Muscle layer of duodenum (tissue), 2 donors: ENCODE data around the gene SEC24C.
A peak's percentile ranks its signal among the peaks of the same experiment; 100 is the strongest.
"Not testable (repeated sequence)": the region's sequence is repeated elsewhere in the genome, so short reads cannot be mapped to it uniquely, and the experiment has no call there.

Experiments
- H3K27ac ChIP-seq: one replicate; pipeline ENCODE4 v1.7.0; 2013; ENCODE audit warnings: mild to moderate bottlenecking, low read length
- H3K27me3 ChIP-seq: one replicate; pipeline ENCODE4 v1.7.0; 2013; ENCODE audit warnings: low read depth, mild to moderate bottlenecking, control low read depth, low read length
- H3K36me3 ChIP-seq, 2 donors: one replicate each; pipeline ENCODE4 v1.7.0; 2013; ENCODE audit warnings: low read length in 2 of 2, control low read depth in 1 of 2, mild to moderate bottlenecking in 1 of 2; ENCODE audit not compliant: insufficient read depth in 2 of 2, control insufficient read depth in 1 of 2
- H3K4me1 ChIP-seq, 2 donors: one replicate each; pipeline ENCODE4 v1.7.0; 2013; ENCODE audit warnings: low read length in 2 of 2, mild to moderate bottlenecking in 2 of 2, control low read depth in 1 of 2, moderate library complexity in 1 of 2; ENCODE audit not compliant: insufficient read depth in 2 of 2, control insufficient read depth in 1 of 2
- H3K4me3 ChIP-seq, 2 donors: one replicate each; pipeline ENCODE4 v1.7.0; 2013; ENCODE audit warnings: low read length in 2 of 2, low read depth in 1 of 2, mild to moderate bottlenecking in 1 of 2
- H3K9me3 ChIP-seq, 2 donors: one replicate each; pipeline ENCODE4 v1.7.0; 2013; ENCODE audit warnings: low read length in 2 of 2, control low read depth in 1 of 2, mild to moderate bottlenecking in 1 of 2; ENCODE audit not compliant: control insufficient read depth in 1 of 2
- donor health status: healthy.

Gene SEC24C

GRCh38 chr10:73732931-73733623 is 11.1 kb upstream of the SEC24C start:
- Histone ChIP-seq H3K4me1 (peaks cover 0 to 33% of the 10 kb centered on the region in 2 donors), H3K9me3 (no peaks in the 10 kb centered on the region), H3K27me3 (no peaks in the 10 kb centered on the region), H3K36me3 (peaks cover 0 to 23% of the 10 kb centered on the region in 2 donors), H3K4me3 (no peak overlapping the region), H3K27ac (no peak overlapping the region)

DNA sequence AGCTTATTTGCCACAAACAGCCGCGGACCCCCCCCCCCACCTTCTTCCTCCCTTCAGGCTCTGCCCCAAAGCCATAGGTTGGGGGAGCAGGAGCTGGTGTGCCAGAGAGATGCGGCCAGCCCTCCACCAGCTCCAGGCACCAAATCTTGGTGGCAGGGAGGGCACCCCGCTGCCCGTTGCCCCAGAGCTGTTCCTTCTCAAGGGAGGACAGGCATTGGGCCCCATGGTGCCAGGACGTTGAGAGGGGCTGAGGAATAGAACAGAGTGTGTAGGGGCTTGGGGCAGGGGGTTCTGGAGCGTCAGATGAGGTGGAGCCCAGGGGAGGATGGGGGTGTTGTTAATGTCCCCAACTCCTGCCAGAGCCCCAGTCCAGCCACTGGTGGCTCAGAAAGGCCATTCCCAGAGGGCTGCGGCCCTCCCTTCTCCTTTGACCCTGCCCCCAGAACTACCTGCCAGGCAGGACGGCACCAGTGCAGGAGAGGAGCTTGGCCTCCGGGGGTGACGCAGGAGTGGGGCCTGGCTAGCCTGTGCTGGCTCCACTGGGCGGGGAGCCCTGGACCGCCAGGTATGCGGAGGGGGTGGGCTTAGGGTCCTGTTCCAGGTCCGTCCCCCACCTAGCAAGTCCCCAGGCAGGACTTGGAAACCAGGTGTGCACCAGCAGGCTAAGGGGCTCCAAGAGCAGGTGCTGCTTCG is 10.0 kb upstream of the SEC24C start:
- H3K9me3 ChIP-seq: no peaks in the 10 kb centered on the region
- H3K27me3 ChIP-seq: no peaks in the 10 kb centered on the region
- peaks cover 0 to 33% of the 10 kb centered on the region in 2 donors for H3K4me1 ChIP-seq
- no peak overlapping the region for H3K4me3 ChIP-seq
- H3K36me3 ChIP-seq: peaks cover 0 to 23% of the 10 kb centered on the region in 2 donors
- no peak overlapping the region for H3K27ac ChIP-seq

DNA sequence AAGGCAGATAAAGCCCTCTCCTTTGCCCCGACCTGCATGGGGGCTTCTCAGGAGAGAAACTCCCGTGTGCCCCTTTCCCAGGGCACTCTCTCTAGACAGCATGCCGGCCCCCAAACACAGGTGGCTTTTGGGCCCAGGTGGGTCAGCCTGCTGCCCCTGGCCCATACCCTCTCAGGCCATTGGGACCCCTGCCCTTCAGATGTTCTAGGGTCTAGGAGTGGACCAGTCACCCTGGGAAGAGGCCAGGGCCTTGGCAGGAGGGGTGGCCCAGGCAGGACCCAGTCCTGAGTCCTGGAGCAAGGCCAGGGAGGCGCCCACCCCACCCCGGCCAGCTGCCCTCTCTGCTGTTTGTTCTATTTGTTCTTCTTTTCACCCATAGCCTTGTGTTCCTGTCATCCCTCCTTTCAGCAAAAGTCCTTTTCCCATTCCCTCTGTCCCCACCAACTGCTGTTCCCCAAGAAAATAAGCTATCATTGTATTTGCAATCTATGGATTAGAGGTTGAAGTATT is 9.3 kb upstream of the SEC24C start:
- H3K27me3 ChIP-seq: no peaks in the 10 kb centered on the region
- no peak overlapping the region for H3K4me3 ChIP-seq
- H3K27ac ChIP-seq: no peak overlapping the region
- no peaks in the 10 kb centered on the region for H3K9me3 ChIP-seq
- H3K4me1 ChIP-seq: peaks cover 0 to 29% of the 10 kb centered on the region in 2 donors
- H3K36me3 ChIP-seq: peaks cover 0 to 23% of the 10 kb centered on the region in 2 donors

DNA sequence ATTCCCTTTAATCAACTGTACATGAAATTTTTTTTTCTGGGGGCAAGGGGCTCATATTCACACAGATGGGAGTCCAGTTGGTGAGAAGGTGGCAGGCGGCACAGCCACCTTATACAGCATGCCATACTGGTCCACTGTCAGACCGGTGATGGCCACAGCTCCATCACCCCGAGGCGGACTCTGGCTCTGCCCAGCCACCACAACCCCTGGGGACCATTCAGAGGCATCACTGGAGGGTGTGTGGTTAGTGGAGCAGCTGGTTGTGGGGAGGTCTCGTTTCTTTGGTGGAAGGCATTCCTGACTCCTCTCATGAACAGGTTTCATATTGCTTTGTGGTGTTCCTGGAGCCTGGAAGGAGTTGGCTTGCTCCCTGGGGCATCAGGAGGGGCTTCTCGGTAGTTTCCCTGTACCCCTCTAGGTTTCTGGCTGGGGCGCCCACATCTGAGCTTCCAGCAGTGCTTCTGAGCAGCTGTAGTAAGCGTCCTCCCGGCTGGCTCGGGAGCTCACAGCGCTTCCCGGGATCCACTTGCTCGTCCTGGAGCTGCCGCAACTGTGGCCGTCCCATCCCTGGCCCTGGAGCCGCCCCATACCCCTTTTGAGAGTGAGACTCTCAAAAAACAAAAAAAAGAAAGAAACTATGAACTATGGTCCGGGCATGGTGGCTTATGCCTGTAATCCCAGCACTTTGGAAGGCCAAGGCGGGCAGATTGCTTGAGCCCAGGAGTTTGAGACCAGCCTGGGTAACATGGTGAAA is 3.5 kb upstream of the SEC24C start:
- not testable (repeated sequence) for H3K4me3 ChIP-seq, H3K36me3 ChIP-seq, H3K27ac ChIP-seq, H3K27me3 ChIP-seq, H3K9me3 ChIP-seq
- peaks cover 13 to 19% of the 10 kb centered on the region in 2 donors for H3K4me1 ChIP-seq

GRCh38 chr10:73742454-73742734 is 1.8 kb upstream of the SEC24C start:
- Histone ChIP-seq H3K27ac (no peak overlapping the region), H3K4me1 (peaks cover 17 to 25% of the 10 kb centered on the region in 2 donors), H3K4me3 (no peak overlapping the region), H3K27me3 (no peaks in the 10 kb centered on the region), H3K36me3 (peaks cover 3 to 5% of the 10 kb centered on the region in 2 donors), H3K9me3 (no peaks in the 10 kb centered on the region)

GRCh38 chr10:73743327-73743904 is 756 bp upstream of the SEC24C start:
- peak overlapping the region; percentile 89 to 97 for H3K4me3 ChIP-seq
- peaks cover 17 to 25% of the 10 kb centered on the region in 2 donors for H3K4me1 ChIP-seq
- no peaks in the 10 kb centered on the region for H3K27me3 ChIP-seq
- H3K36me3 ChIP-seq: peaks cover 3 to 7% of the 10 kb centered on the region in 2 donors
- H3K27ac ChIP-seq: peak overlapping the region; percentile 99
- H3K9me3 ChIP-seq: no peaks in the 10 kb centered on the region

- no peaks in the 10 kb centered on the region for H3K9me3 ChIP-seq
- peaks cover 8 to 16% of the 10 kb centered on the region in 2 donors for H3K36me3 ChIP-seq
- peak overlapping the region; percentile 89 to 97 for H3K4me3 ChIP-seq
- H3K4me1 ChIP-seq: peaks cover 17 to 34% of the 10 kb centered on the region in 2 donors
- no peaks in the 10 kb centered on the region for H3K27me3 ChIP-seq
- H3K27ac ChIP-seq: peak overlapping the region; percentile 99
These were observed 448 bp downstream of the SEC24C start for GRCh38 chr10:73744664-73744975.

GRCh38 chr10:73746721-73747120 is 2.5 kb downstream of the SEC24C start:
- no peak overlapping the region for H3K4me3 ChIP-seq
- no peaks in the 10 kb centered on the region for H3K9me3 ChIP-seq
- peaks cover 26 to 33% of the 10 kb centered on the region in 2 donors for H3K36me3 ChIP-seq
- no peak overlapping the region for H3K27ac ChIP-seq
- no peaks in the 10 kb centered on the region for H3K27me3 ChIP-seq
- peaks cover 17 to 42% of the 10 kb centered on the region in 2 donors for H3K4me1 ChIP-seq

GRCh38 chr10:73750819-73751218 is 6.6 kb downstream of the SEC24C start:
- Histone ChIP-seq H3K27ac (no peak overlapping the region), H3K9me3 (no peaks in the 10 kb centered on the region), H3K27me3 (no peaks in the 10 kb centered on the region), H3K36me3 (peaks cover 46 to 67% of the 10 kb centered on the region in 2 donors), H3K4me3 (no peak overlapping the region), H3K4me1 (peaks cover 5 to 23% of the 10 kb centered on the region in 2 donors)

GRCh38 chr10:73756183-73756582 is 12.0 kb downstream of the SEC24C start:
- peaks cover 45 to 63% of the 10 kb centered on the region in 2 donors for H3K36me3 ChIP-seq
- no peak overlapping the region for H3K27ac ChIP-seq
- no peaks in the 10 kb centered on the region for H3K27me3 ChIP-seq
- no peaks in the 10 kb centered on the region for H3K4me1 ChIP-seq
- H3K9me3 ChIP-seq: no peaks in the 10 kb centered on the region
- H3K4me3 ChIP-seq: no peak overlapping the region
